Measurements from ENCODE around the gene HAL.
A peak's percentile ranks its signal among the peaks of the same experiment; 100 is the strongest.

The HAL gene, protein sequence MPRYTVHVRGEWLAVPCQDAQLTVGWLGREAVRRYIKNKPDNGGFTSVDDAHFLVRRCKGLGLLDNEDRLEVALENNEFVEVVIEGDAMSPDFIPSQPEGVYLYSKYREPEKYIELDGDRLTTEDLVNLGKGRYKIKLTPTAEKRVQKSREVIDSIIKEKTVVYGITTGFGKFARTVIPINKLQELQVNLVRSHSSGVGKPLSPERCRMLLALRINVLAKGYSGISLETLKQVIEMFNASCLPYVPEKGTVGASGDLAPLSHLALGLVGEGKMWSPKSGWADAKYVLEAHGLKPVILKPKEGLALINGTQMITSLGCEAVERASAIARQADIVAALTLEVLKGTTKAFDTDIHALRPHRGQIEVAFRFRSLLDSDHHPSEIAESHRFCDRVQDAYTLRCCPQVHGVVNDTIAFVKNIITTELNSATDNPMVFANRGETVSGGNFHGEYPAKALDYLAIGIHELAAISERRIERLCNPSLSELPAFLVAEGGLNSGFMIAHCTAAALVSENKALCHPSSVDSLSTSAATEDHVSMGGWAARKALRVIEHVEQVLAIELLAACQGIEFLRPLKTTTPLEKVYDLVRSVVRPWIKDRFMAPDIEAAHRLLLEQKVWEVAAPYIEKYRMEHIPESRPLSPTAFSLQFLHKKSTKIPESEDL

DNA sequence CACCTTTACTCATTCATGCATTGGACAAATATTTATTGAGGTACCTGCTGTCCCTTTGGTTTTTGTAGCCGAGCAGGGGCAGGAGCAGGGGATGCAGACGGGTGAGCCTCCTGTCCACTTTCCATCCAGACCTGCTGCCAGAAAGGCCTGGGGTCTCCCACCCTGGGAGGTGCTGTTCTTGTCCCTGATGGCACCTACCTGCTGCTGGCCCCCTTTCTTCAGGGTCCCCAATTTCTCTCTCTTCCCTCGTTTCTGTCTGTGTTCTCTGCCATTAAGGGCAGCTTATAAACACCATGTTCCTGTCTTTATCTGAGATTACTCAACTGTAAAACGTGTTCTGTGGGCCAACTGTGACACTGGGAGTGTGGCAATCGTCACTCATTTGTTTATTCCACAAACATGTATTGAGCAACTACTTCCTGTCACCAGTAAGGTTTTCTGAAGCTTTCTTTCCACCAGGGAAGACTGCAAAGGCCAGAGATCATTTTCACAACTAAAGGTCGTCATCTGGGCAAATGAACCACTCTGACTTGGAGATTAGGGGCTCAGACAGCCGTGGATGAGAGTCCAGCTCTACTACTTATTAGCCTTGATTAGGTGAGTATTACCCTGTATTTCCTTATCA, at the start of gene HAL:
Gene HAL (minus strand): TSS at position 311 of the 625 bp plus-strand sequence. CDS start 434 bp downstream, outside the sequence.
- no peak for TF ChIP-seq CTCF (IDR thresholded peaks at IDR 0.05; ENCODE audit: control insufficient read depth, insufficient read depth, low read depth, low read length, missing control alignments)
- no peak within 1 kb of the TSS for H3K4me3 ChIP-seq (ENCODE audit: control insufficient read depth, low read depth, low read length)

DNA sequence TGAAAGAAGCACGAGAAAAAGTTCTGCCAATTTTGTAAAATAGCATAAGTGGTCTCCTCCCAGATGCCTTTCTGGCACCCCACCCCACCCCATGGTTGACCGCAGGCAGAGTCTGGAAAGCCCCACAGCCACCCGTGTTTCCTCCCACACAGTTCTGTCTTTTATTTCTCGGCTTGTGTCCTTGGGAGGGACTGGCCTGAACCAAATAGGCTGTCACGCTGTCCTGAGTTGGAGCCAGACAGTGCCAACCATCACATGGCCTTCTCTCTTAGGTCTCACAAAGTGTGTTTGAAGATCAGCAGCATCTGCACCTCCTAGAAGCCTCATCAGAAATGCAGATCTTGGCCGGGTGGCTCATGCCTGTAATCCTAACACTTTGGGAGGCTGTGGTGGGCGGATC, 49.4 kb upstream of the HAL start:
- no peak overlapping the region for H3K4me3 ChIP-seq (ENCODE audit: control insufficient read depth, low read depth, low read length)
- TF ChIP-seq CTCF (IDR thresholded peaks at IDR 0.05; ENCODE audit: control insufficient read depth, insufficient read depth, low read depth, low read length, missing control alignments), result no peak
- no peak for DNase-seq (ENCODE audit: low read depth)

More for the DNA sequence above, at the start of gene HAL:
- no peak for DNase-seq (ENCODE audit: low read depth)

GRCh38 chr12:96044943-96045290, 48.8 kb upstream of the HAL start:
- no peak for TF ChIP-seq CTCF (IDR thresholded peaks at IDR 0.05; ENCODE audit: control insufficient read depth, insufficient read depth, low read depth, low read length, missing control alignments)
- H3K4me3 ChIP-seq (ENCODE audit: control insufficient read depth, low read depth, low read length), result no peak overlapping the region
- no peak for DNase-seq (ENCODE audit: low read depth)

- peak; percentile 46 for DNase-seq (ENCODE audit: low read depth)
- no peak overlapping the region for H3K4me3 ChIP-seq (ENCODE audit: control insufficient read depth, low read depth, low read length)
- TF ChIP-seq CTCF (IDR thresholded peaks at IDR 0.05; ENCODE audit: control insufficient read depth, insufficient read depth, low read depth, low read length, missing control alignments), result no peak
Observed at GRCh38 chr12:96044017-96044942, 48.1 kb upstream of the HAL start.

DNA sequence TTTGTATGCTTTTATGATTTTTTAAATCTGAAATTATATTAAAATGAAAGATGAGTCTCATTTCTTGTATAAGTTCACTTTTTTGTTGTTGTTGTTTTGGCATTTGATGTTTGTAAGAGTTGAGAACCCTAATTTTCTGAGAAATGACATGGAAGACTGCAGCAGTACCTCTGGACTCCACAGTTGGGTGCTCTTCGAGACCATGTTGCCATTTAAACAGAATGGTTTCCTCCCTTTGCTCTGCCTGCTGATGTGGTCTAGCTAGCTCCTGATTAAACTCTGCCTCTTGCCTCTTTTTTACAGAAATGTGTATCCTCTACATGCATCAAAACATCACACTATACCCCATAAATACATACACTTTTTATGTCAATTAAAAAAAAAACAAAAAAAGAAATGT, 45.0 kb upstream of the HAL start:
- no peak overlapping the region for H3K4me3 ChIP-seq (ENCODE audit: control insufficient read depth, low read depth, low read length)
- no peak for TF ChIP-seq CTCF (IDR thresholded peaks at IDR 0.05; ENCODE audit: control insufficient read depth, insufficient read depth, low read depth, low read length, missing control alignments)
- DNase-seq (ENCODE audit: low read depth), result no peak

Data from AG09309 (cell line).